ENCODE data around the gene EMC9.

EMC9 gene

GRCh38 chr14:24160850-24161804 lies 19.7 kb upstream of the EMC9 start, which contains the start of gene IRF9:
IRF9 (plus strand) TSS chr14:24161265; CDS start chr14:24162145, 880 bp downstream.
- Mint-ChIP-seq H3K36me3 (ENCODE audit: low read depth) (peaks cover 80% of the 10 kb centered on the region), H3K27me3 (ENCODE audit: low read depth) (no peaks in the 10 kb centered on the region), H3K9me3 (no peaks in the 10 kb centered on the region), H3K4me1 (ENCODE audit: low read depth) (peaks cover 42% of the 10 kb centered on the region), H3K4me3 (peak within 1 kb of the TSS; percentile 97), H3K27ac (peak within 1 kb of the TSS; percentile 99)

GRCh38 chr14:24160499-24160849 lies 19.1 kb upstream of the EMC9 start:
- Mint-ChIP-seq H3K9me3 (no peaks in the 10 kb centered on the region), H3K27ac (peak overlapping the region; percentile 99), H3K4me1 (ENCODE audit: low read depth) (peaks cover 39% of the 10 kb centered on the region), H3K27me3 (ENCODE audit: low read depth) (no peaks in the 10 kb centered on the region), H3K4me3 (peak overlapping the region; percentile 97), H3K36me3 (ENCODE audit: low read depth) (peaks cover 80% of the 10 kb centered on the region)

- peaks cover 80% of the 10 kb centered on the region for H3K36me3 Mint-ChIP-seq (ENCODE audit: low read depth)
- H3K27ac Mint-ChIP-seq, result peak overlapping the region; percentile 99
- H3K4me1 Mint-ChIP-seq (ENCODE audit: low read depth), result peaks cover 38% of the 10 kb centered on the region
- no peaks in the 10 kb centered on the region for H3K27me3 Mint-ChIP-seq (ENCODE audit: low read depth)
- H3K4me3 Mint-ChIP-seq, result no peak overlapping the region
- no peaks in the 10 kb centered on the region for H3K9me3 Mint-ChIP-seq
Observed at GRCh38 chr14:24159777-24160498, 18.5 kb upstream of the EMC9 start.

GRCh38 chr14:24157331-24157730 lies 15.9 kb upstream of the EMC9 start:
- H3K36me3 Mint-ChIP-seq (ENCODE audit: low read depth), result peaks cover 64% of the 10 kb centered on the region
- no peak overlapping the region for H3K27ac Mint-ChIP-seq
- H3K9me3 Mint-ChIP-seq, result no peaks in the 10 kb centered on the region
- peaks cover 25% of the 10 kb centered on the region for H3K4me1 Mint-ChIP-seq (ENCODE audit: low read depth)
- no peaks in the 10 kb centered on the region for H3K27me3 Mint-ChIP-seq (ENCODE audit: low read depth)
- no peak overlapping the region for H3K4me3 Mint-ChIP-seq

- no peaks in the 10 kb centered on the region for H3K27me3 Mint-ChIP-seq (ENCODE audit: low read depth)
- H3K36me3 Mint-ChIP-seq (ENCODE audit: low read depth), result peaks cover 62% of the 10 kb centered on the region
Observed at GRCh38 chr14:24156840-24157239, 15.4 kb upstream of the EMC9 start.

GRCh38 chr14:24155100-24155499 lies 13.7 kb upstream of the EMC9 start:
- Mint-ChIP-seq H3K4me3 (no peak overlapping the region), H3K27ac (no peak overlapping the region), H3K36me3 (ENCODE audit: low read depth) (peaks cover 59% of the 10 kb centered on the region)

More at GRCh38 chr14:24156840-24157239, 15.4 kb upstream of the EMC9 start:
- Mint-ChIP-seq H3K4me1 (ENCODE audit: low read depth) (peaks cover 20% of the 10 kb centered on the region), H3K9me3 (no peaks in the 10 kb centered on the region), H3K27ac (peak overlapping the region; percentile 34), H3K4me3 (no peak overlapping the region)

GRCh38 chr14:24151404-24152080 lies 10.2 kb upstream of the EMC9 start:
- H3K36me3 Mint-ChIP-seq (ENCODE audit: low read depth), result peaks cover 54% of the 10 kb centered on the region

More at GRCh38 chr14:24155100-24155499, 13.7 kb upstream of the EMC9 start:
- peaks cover 18% of the 10 kb centered on the region for H3K4me1 Mint-ChIP-seq (ENCODE audit: low read depth)
- H3K27me3 Mint-ChIP-seq (ENCODE audit: low read depth), result no peaks in the 10 kb centered on the region
- H3K9me3 Mint-ChIP-seq, result no peaks in the 10 kb centered on the region

GRCh38 chr14:24150993-24151392 lies 9.6 kb upstream of the EMC9 start:
- Mint-ChIP-seq H3K27me3 (ENCODE audit: low read depth) (no peaks in the 10 kb centered on the region), H3K27ac (no peak overlapping the region), H3K36me3 (ENCODE audit: low read depth) (peaks cover 56% of the 10 kb centered on the region), H3K9me3 (no peaks in the 10 kb centered on the region), H3K4me3 (no peak overlapping the region), H3K4me1 (ENCODE audit: low read depth) (peaks cover 24% of the 10 kb centered on the region)

More at GRCh38 chr14:24151404-24152080, 10.2 kb upstream of the EMC9 start:
- no peak overlapping the region for H3K27ac Mint-ChIP-seq
- H3K9me3 Mint-ChIP-seq, result no peaks in the 10 kb centered on the region
- H3K27me3 Mint-ChIP-seq (ENCODE audit: low read depth), result no peaks in the 10 kb centered on the region
- no peak overlapping the region for H3K4me3 Mint-ChIP-seq
- H3K4me1 Mint-ChIP-seq (ENCODE audit: low read depth), result peaks cover 24% of the 10 kb centered on the region

GRCh38 chr14:24150567-24150966 lies 9.2 kb upstream of the EMC9 start:
- H3K27ac Mint-ChIP-seq, result no peak overlapping the region
- peaks cover 27% of the 10 kb centered on the region for H3K4me1 Mint-ChIP-seq (ENCODE audit: low read depth)
- no peaks in the 10 kb centered on the region for H3K27me3 Mint-ChIP-seq (ENCODE audit: low read depth)
- no peaks in the 10 kb centered on the region for H3K9me3 Mint-ChIP-seq
- H3K4me3 Mint-ChIP-seq, result no peak overlapping the region
- H3K36me3 Mint-ChIP-seq (ENCODE audit: low read depth), result peaks cover 56% of the 10 kb centered on the region

- peaks cover 55% of the 10 kb centered on the region for H3K36me3 Mint-ChIP-seq (ENCODE audit: low read depth)
- H3K4me1 Mint-ChIP-seq (ENCODE audit: low read depth), result peaks cover 32% of the 10 kb centered on the region
- H3K27me3 Mint-ChIP-seq (ENCODE audit: low read depth), result no peaks in the 10 kb centered on the region
Observed at GRCh38 chr14:24150061-24150460, 8.7 kb upstream of the EMC9 start.

GRCh38 chr14:24149302-24149969 lies 8.0 kb upstream of the EMC9 start:
- Mint-ChIP-seq H3K27me3 (ENCODE audit: low read depth) (no peaks in the 10 kb centered on the region), H3K4me3 (peak overlapping the region; percentile 99), H3K27ac (no peak overlapping the region), H3K36me3 (ENCODE audit: low read depth) (peaks cover 52% of the 10 kb centered on the region), H3K4me1 (ENCODE audit: low read depth) (peaks cover 33% of the 10 kb centered on the region), H3K9me3 (no peaks in the 10 kb centered on the region)

More at GRCh38 chr14:24150061-24150460, 8.7 kb upstream of the EMC9 start:
- H3K9me3 Mint-ChIP-seq, result no peaks in the 10 kb centered on the region
- H3K4me3 Mint-ChIP-seq, result no peak overlapping the region
- no peak overlapping the region for H3K27ac Mint-ChIP-seq

GRCh38 chr14:24147761-24148428 lies 6.5 kb upstream of the EMC9 start:
- Mint-ChIP-seq H3K36me3 (ENCODE audit: low read depth) (peaks cover 64% of the 10 kb centered on the region), H3K27me3 (ENCODE audit: low read depth) (no peaks in the 10 kb centered on the region), H3K4me1 (ENCODE audit: low read depth) (peaks cover 43% of the 10 kb centered on the region), H3K9me3 (no peaks in the 10 kb centered on the region), H3K4me3 (peak overlapping the region; percentile 99), H3K27ac (peak overlapping the region; percentile 76)

- Mint-ChIP-seq H3K4me1 (ENCODE audit: low read depth) (peaks cover 47% of the 10 kb centered on the region), H3K27me3 (ENCODE audit: low read depth) (no peaks in the 10 kb centered on the region), H3K36me3 (ENCODE audit: low read depth) (peaks cover 67% of the 10 kb centered on the region), H3K4me3 (peak within 1 kb of the TSS; percentile 99), H3K27ac (peak within 1 kb of the TSS; percentile 99), H3K9me3 (no peaks in the 10 kb centered on the region)
Observed at GRCh38 chr14:24146978-24147760, 5.8 kb upstream of the EMC9 start, which contains the start of gene RNF31. RNF31 (plus strand) TSS chr14:24147498; CDS start chr14:24147699, 201 bp downstream.

All from T-helper 1 cell treated with Interleukin-12 subunit alpha and Interleukin-12 subunit beta and Interleukin-4 antibody, amounts not matched to agents 30 μg/mL and 1 μg/mL, for 36 hours (primary cell).